Common myeloid progenitor, CD34-positive (primary cell): ENCODE measurements around the gene SLC50A1.
A peak's percentile ranks its signal among the peaks of the same experiment; 100 is the strongest.
"Not testable (repeated sequence)": the region's sequence is repeated elsewhere in the genome, so short reads cannot be mapped to it uniquely, and the experiment has no call there.

ENCODE experiments used
- CTCF ChIA-PET: fragments of 350-600 bp; sonication (Branson Sonifier 250); formaldehyde crosslinking; loops from one replicate; lab custom pipeline; 2021; ENCODE audit warnings: antibody characterized with exemption; lab: Charles Lee
- POLR2A ChIA-PET: fragments of 350-600 bp; sonication (Branson Sonifier 250); formaldehyde crosslinking; loops from one replicate; lab custom pipeline; 2021; ENCODE audit warnings: antibody characterized with exemption; lab: Charles Lee
- DNase-seq, 3 donors: peaks; one replicate each; pipeline versions ENCODE4 v3.0.0 to v3.0.0-alpha.2; 2013
- H3K27ac ChIP-seq, 2 experiments: 1 replicate in 1 of 2; 2 replicates in 1 of 2; pipeline ENCODE4 v1.7.0; 2013; ENCODE audit warnings: inconsistent platforms in 2 of 2, low read length in 2 of 2, mild to moderate bottlenecking in 2 of 2, low read depth in 1 of 2, moderate library complexity in 1 of 2; ENCODE audit not compliant: severe bottlenecking in 2 of 2, insufficient read depth in 1 of 2, poor library complexity in 1 of 2
- H3K27me3 ChIP-seq, 5 experiments: replicated peaks in 2 of 5; 1 replicate in 3 of 5; 2 replicates in 2 of 5; pipeline versions ENCODE4 v1.6.1 to v1.7.0; 2013; ENCODE audit warnings: low read length in 4 of 5, mild to moderate bottlenecking in 2 of 5, moderate library complexity in 2 of 5, inconsistent platforms in 1 of 5; ENCODE audit not compliant: insufficient read depth in 5 of 5, control insufficient read depth in 4 of 5
- H3K36me3 ChIP-seq, 4 experiments: 1 replicate in 2 of 4; 2 replicates in 2 of 4; pipeline versions ENCODE4 v1.6.1 to v1.7.0; 2013; ENCODE audit warnings: low read length in 3 of 4, control low read depth in 1 of 4, mild to moderate bottlenecking in 1 of 4; ENCODE audit not compliant: control insufficient read depth in 4 of 4, insufficient read depth in 4 of 4
- H3K4me1 ChIP-seq, 4 experiments: 1 replicate in 3 of 4; 2 replicates in 1 of 4; pipeline versions ENCODE4 v1.6.1 to v1.7.1; 2013; ENCODE audit warnings: low read length in 3 of 4, mild to moderate bottlenecking in 3 of 4, control low read depth in 1 of 4, inconsistent platforms in 1 of 4, moderate library complexity in 1 of 4; ENCODE audit not compliant: control insufficient read depth in 4 of 4, insufficient read depth in 4 of 4; ENCODE audit errors: control extremely low read depth in 1 of 4
- H3K4me3 ChIP-seq, 7 experiments: 1 replicate in 4 of 7; 2 replicates in 3 of 7; pipeline versions ENCODE4 v1.5.1 to v1.7.0; 2013; ENCODE audit warnings: mild to moderate bottlenecking in 7 of 7, low read length in 6 of 7, moderate library complexity in 6 of 7, inconsistent platforms in 2 of 7, low read depth in 2 of 7, control low read depth in 1 of 7; ENCODE audit not compliant: insufficient read depth in 4 of 7, control insufficient read depth in 1 of 7; ENCODE audit errors: extremely low read depth in 1 of 7
- H3K9me3 ChIP-seq, 5 experiments: 1 replicate in 4 of 5; 2 replicates in 1 of 5; pipeline versions ENCODE4 v1.6.1 to v1.7.1; 2013; ENCODE audit warnings: low read length in 4 of 5, mild to moderate bottlenecking in 2 of 5, inconsistent platforms in 1 of 5, low read depth in 1 of 5, moderate library complexity in 1 of 5; ENCODE audit not compliant: control insufficient read depth in 4 of 5, insufficient read depth in 2 of 5; ENCODE audit errors: control extremely low read depth in 1 of 5
- WGBS: methylation state at CpG from one replicate; pipeline ENCODE4 v1.1.5; 2013; ENCODE audit not compliant: insufficient coverage; 5-methylcytosine and 5-hydroxymethylcytosine counted together

SLC50A1 gene

GRCh38 chr1:155167166-155168104, 31.8 kb downstream of the SLC50A1 start:
- 3% methylated on average over 16 of the region's 28 CpGs for WGBS
- peaks cover 6 to 21% (median 12%) of the 10 kb centered on the region in 4 experiments for H3K36me3 ChIP-seq
- peaks cover 0 to 33% (median 28%) of the 10 kb centered on the region in 4 experiments for H3K4me1 ChIP-seq
- no peaks in the 10 kb centered on the region for H3K9me3 ChIP-seq
- ChIA-PET CTCF (interaction anchor here (0.6 to 11.0 kb wide), 26 partner anchors 8 to 621 kb away, joined by 3 to 258 read pairs (median 5); partner anchors contain the start of genes EFNA1 and SLC50A1), POLR2A (interaction anchor here (0.7 to 2.7 kb wide), 5 partner anchors 30 to 83 kb away, joined by 3 to 8 read pairs (median 3); partner anchors contain the start of gene SLC50A1)
- peak overlapping the region in 1 of 2 experiments; percentile 22 for H3K27ac ChIP-seq
- no peaks in the 10 kb centered on the region for H3K27me3 ChIP-seq
- DNase-seq, result peak; percentile 87 to 91 (median 91)
- H3K4me3 ChIP-seq, result peak overlapping the region in 6 of 7 experiments; percentile 29 to 69 (median 43)

GRCh38 chr1:155168105-155168445, 32.4 kb downstream of the SLC50A1 start:
- not testable (repeated sequence) for H3K27ac ChIP-seq, H3K9me3 ChIP-seq, H3K27me3 ChIP-seq, DNase-seq
- ChIA-PET CTCF (interaction anchor here (0.6 to 11.0 kb wide), 19 partner anchors 12 to 216 kb away, joined by 3 to 258 read pairs (median 7); partner anchors contain the start of genes EFNA1 and SLC50A1), POLR2A (interaction anchor here (1.0 to 2.7 kb wide), 4 partner anchors 31 to 83 kb away, joined by 3 to 8 read pairs (median 4); partner anchors contain the start of gene SLC50A1)
- WGBS, result 40% methylated on average over 1 of the region's 4 CpGs
- peak overlapping the region in 4 of 7 experiments; percentile 29 to 69 (median 54) for H3K4me3 ChIP-seq
- peaks cover 6 to 21% (median 12%) of the 10 kb centered on the region in 4 experiments for H3K36me3 ChIP-seq
- H3K4me1 ChIP-seq, result peaks cover 0 to 36% (median 31%) of the 10 kb centered on the region in 4 experiments

- H3K36me3 ChIP-seq, result peaks cover 6 to 21% (median 12%) of the 10 kb centered on the region in 4 experiments
- ChIA-PET CTCF (interaction anchor here (0.6 to 11.0 kb wide), 24 partner anchors 13 to 217 kb away, joined by 3 to 258 read pairs (median 6); partner anchors contain the start of genes EFNA1 and SLC50A1), POLR2A (interaction anchor here (1.0 to 2.7 kb wide), 4 partner anchors 32 to 84 kb away, joined by 3 to 8 read pairs (median 4); partner anchors contain the start of gene SLC50A1)
- no peak for DNase-seq
- H3K27me3 ChIP-seq, result no peaks in the 10 kb centered on the region
- H3K4me3 ChIP-seq, result no peak overlapping the region
- H3K4me1 ChIP-seq, result peaks cover 0 to 39% (median 35%) of the 10 kb centered on the region in 4 experiments
- H3K9me3 ChIP-seq, result no peaks in the 10 kb centered on the region
- no peak overlapping the region for H3K27ac ChIP-seq
- WGBS, result over 99% methylated on average over 8 of the region's 10 CpGs
These were observed 33.0 kb downstream of the SLC50A1 start for GRCh38 chr1:155168456-155169210.

- Histone ChIP-seq H3K4me1 (peaks cover 0 to 45% (median 44%) of the 10 kb centered on the region in 4 experiments), H3K9me3 (no peaks in the 10 kb centered on the region), H3K27ac (no peak overlapping the region), H3K4me3 (no peak overlapping the region), H3K36me3 (peaks cover 6 to 21% (median 12%) of the 10 kb centered on the region in 4 experiments), H3K27me3 (no peaks in the 10 kb centered on the region)
- no peak for DNase-seq
- POLR2A ChIA-PET, result no interaction called here
- 88% methylated on average over 5 of the region's 5 CpGs for WGBS
- CTCF ChIA-PET, result interaction anchor here (0.8 to 11.0 kb wide), 20 partner anchors 11 to 125 kb away, joined by 3 to 258 read pairs (median 7); partner anchors contain the start of gene EFNA1
These were observed 33.9 kb downstream of the SLC50A1 start for GRCh38 chr1:155169541-155169940.

GRCh38 chr1:155170101-155170785, 34.6 kb downstream of the SLC50A1 start:
- peaks cover 0 to 51% (median 50%) of the 10 kb centered on the region in 4 experiments for H3K4me1 ChIP-seq
- H3K27me3 ChIP-seq, result no peaks in the 10 kb centered on the region
- no peak overlapping the region for H3K27ac ChIP-seq
- ChIA-PET POLR2A (no interaction called here), CTCF (interaction anchor here (0.9 to 11.0 kb wide), 16 partner anchors 10 to 126 kb away, joined by 3 to 258 read pairs (median 6); no protein-coding TSS in a partner anchor)
- H3K9me3 ChIP-seq, result no peaks in the 10 kb centered on the region
- H3K4me3 ChIP-seq, result no peak overlapping the region
- H3K36me3 ChIP-seq, result peaks cover 6 to 21% (median 12%) of the 10 kb centered on the region in 4 experiments
- no peak for DNase-seq
- WGBS, result no CpG with 5 or more reads among the region's 2 CpGs

- DNase-seq, result no peak
- ChIA-PET POLR2A (no interaction called here), CTCF (interaction anchor here (0.9 to 11.0 kb wide), 9 partner anchors 22 to 109 kb away, joined by 3 to 258 read pairs (median 4); no protein-coding TSS in a partner anchor)
- Histone ChIP-seq H3K9me3 (no peaks in the 10 kb centered on the region), H3K4me3 (no peak overlapping the region), H3K36me3 (peaks cover 6 to 23% (median 12%) of the 10 kb centered on the region in 4 experiments), H3K27me3 (no peaks in the 10 kb centered on the region), H3K27ac (no peak overlapping the region), H3K4me1 (peaks cover 0 to 54% (median 50%) of the 10 kb centered on the region in 4 experiments)
- 96% methylated on average over 7 of the region's 7 CpGs for WGBS
These were observed 35.2 kb downstream of the SLC50A1 start for GRCh38 chr1:155170806-155171205.
